Endothelial cell of umbilical vein (primary cell): ENCODE data around the gene ULBP2.

Experiments used
- CTCF ChIP-seq, 2 donors: IDR thresholded peaks; 1 replicate in 1 of 2; 2 replicates in 1 of 2; pipeline ENCODE4 v1.5.1; 2011; ENCODE audit warnings: low read length in 2 of 2, mild to moderate bottlenecking in 2 of 2, moderate library complexity in 2 of 2, control low read depth in 1 of 2, inconsistent platforms in 1 of 2, low read depth in 1 of 2; ENCODE audit not compliant: insufficient read depth in 1 of 2; ENCODE audit errors: extremely low read depth in 1 of 2
- EZH2 ChIP-seq: IDR thresholded peaks from 2 replicates; pipeline ENCODE4 v1.6.1; 2012; ENCODE audit warnings: borderline replicate concordance, low read depth, mild to moderate bottlenecking, moderate library complexity, low read length, inconsistent platforms; ENCODE audit not compliant: severe bottlenecking
- JUN ChIP-seq: IDR thresholded peaks from 2 replicates; pipeline ENCODE4 v1.6.1; 2011; ENCODE audit warnings: borderline replicate concordance, low read depth; ENCODE audit not compliant: insufficient read length, insufficient read depth
- MAX ChIP-seq: IDR thresholded peaks from 2 replicates; pipeline ENCODE4 v1.6.1; 2011; ENCODE audit not compliant: insufficient read depth, insufficient read length
- POLR2A ChIP-seq: IDR thresholded peaks from 2 replicates; pipeline ENCODE4 v1.6.1; 2012; ENCODE audit warnings: low read depth, mild to moderate bottlenecking, control low read depth, low read length

GRCh38 chr6:149942461-149942829 lies 631 bp downstream of the ULBP2 start:
- TF ChIP-seq POLR2A (no peak), CTCF (IDR thresholded peaks at IDR 0.05; ENCODE audit: extremely low read depth in 1 of 2, insufficient read depth in 1 of 2, low read depth in 1 of 2, low read length in 2 of 2) (no peak), JUN (no peak), MAX (no peak), EZH2 (no peak)
